Measurements from ENCODE around the gene SLC8B1. TPM values are rescaled to one million over a fixed set of nuclear protein-coding genes. Genes with fewer than 3 reads are reported as not detected.
"Not testable (repeated sequence)": the region's sequence is repeated elsewhere in the genome, so short reads cannot be mapped to it uniquely, and the experiment has no call there.

Gene SLC8B1
- total RNA-seq, 1 experiment from 2014 or later: 11.6 TPM

- Histone ChIP-seq H3K4me3 (no peak overlapping the region), H3K27me3 (no peaks in the 10 kb centered on the region), H3K36me3 (peaks cover 2% of the 10 kb centered on the region; the same call in 1 of the 2 replicates), H3K9me3 (no peaks in the 10 kb centered on the region)
- no peak for DNase-seq
Measured at GRCh38 chr12:113361574-113362370, 26.9 kb upstream of the SLC8B1 start.

DNA sequence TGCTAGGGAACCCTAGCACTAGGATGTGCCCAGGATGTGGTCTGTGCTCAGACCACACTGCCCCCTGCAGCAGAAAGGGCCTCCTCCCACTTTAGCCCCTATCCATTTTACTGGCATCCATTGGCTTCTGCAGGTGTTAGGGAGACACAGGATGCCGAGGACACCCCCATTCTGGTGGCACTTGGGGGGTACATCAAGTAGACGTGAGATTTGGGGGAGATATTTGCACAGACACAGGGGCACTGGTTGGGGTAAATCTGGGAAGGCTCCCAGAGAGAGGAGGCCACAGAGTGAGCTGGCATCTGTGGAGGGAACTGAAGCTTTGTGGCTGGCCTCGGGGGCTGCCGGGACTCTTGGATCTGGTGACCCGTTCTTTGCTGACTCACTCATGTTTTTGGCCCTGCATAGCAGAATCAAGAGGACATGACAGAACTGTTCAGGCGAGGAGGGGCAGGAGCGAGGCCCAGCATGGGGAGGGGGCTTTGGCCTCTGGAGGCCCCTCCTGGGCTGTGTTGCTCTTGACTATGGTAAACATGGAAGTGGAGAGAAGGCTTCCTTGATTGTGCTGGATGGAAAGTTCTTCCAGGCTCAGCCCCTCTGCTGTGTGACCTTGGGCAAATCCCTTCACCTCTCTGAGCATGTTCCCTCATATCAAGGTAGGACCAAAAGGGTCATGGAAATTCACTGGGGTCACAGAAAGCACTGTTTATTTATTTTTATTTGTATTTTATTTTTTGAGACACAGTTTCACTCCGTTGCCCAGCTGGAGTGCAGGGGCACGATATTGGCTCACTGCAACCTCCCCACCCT is 25.2 kb upstream of the SLC8B1 start:
- Histone ChIP-seq H3K4me3 (peak overlapping the region; percentile 76), H3K9me3 (no peaks in the 10 kb centered on the region), H3K36me3 (peaks cover 2% of the 10 kb centered on the region; the same call in 1 of the 2 replicates), H3K27me3 (no peaks in the 10 kb centered on the region)
- DNase-seq: peak; percentile 39

- Histone ChIP-seq H3K27me3 (no peaks in the 10 kb centered on the region), H3K9me3 (no peaks in the 10 kb centered on the region), H3K4me3 (peak overlapping the region; percentile 76), H3K36me3 (no peaks in the 10 kb centered on the region)
- peak; percentile 52 for DNase-seq
Measured at GRCh38 chr12:113359133-113359938, 24.4 kb upstream of the SLC8B1 start.

GRCh38 chr12:113358381-113359132 is 23.6 kb upstream of the SLC8B1 start, which contains the start of gene PLBD2:
Gene PLBD2 (plus strand): TSS chr12:113358587. CDS start chr12:113358601, 14 bp downstream.
- Histone ChIP-seq H3K9me3 (no peaks in the 10 kb centered on the region), H3K27me3 (no peaks in the 10 kb centered on the region), H3K4me3 (peak within 1 kb of the TSS; percentile 76), H3K36me3 (no peaks in the 10 kb centered on the region)
- DNase-seq: peak; percentile 90

- not testable (repeated sequence) for H3K27me3 ChIP-seq, H3K4me3 ChIP-seq, DNase-seq, H3K9me3 ChIP-seq, H3K36me3 ChIP-seq
Measured at GRCh38 chr12:113354192-113354591, 19.3 kb upstream of the SLC8B1 start.

DNA sequence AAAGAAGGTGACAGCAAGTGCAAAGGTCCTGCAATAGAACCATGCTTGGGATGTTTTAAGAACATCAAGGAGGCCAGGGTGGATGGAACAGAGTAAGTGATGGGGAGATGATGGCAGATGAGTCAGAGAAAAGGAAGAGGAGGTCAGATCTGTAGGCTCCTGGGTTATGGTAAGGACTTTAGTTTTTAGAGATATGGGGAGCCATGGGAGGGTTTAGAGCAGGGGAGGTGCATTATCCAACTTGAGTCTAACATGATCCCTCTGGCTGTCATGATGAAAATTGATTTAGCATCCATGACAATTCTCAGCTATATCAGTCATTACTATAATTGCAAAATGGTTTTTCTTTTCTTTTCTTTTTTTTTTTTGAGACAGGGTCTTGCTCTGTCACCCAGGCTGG is 16.2 kb upstream of the SLC8B1 start:
- Histone ChIP-seq H3K9me3 (no peaks in the 10 kb centered on the region), H3K4me3 (no peak overlapping the region), H3K27me3 (no peaks in the 10 kb centered on the region), H3K36me3 (no peaks in the 10 kb centered on the region)
- no peak for DNase-seq

GRCh38 chr12:113348849-113349536 is 14.1 kb upstream of the SLC8B1 start:
- no peak for DNase-seq
- Histone ChIP-seq H3K27me3 (no peaks in the 10 kb centered on the region), H3K36me3 (no peaks in the 10 kb centered on the region), H3K4me3 (no peak overlapping the region), H3K9me3 (no peaks in the 10 kb centered on the region)

DNA sequence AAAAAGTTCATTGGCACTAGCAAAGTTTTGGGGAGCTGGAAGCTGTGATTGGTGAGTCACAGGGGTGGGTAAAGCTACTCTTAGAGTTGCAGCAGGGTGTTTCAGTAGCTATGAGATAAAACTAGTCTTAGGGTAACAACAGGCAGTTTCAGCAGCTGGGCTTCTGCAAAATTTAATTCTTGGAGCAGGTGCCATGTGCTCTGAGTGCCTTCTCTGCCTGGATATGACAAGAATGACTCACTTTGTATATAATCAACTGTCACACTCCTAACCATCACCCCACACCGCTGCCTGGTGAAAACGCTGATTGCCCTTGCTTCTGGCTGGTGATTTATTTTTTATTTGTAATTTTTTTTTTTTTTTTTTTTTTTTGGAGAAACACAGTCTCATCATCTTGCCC is 13.0 kb upstream of the SLC8B1 start:
- Histone ChIP-seq H3K4me3 (no peak overlapping the region), H3K36me3 (no peaks in the 10 kb centered on the region), H3K27me3 (no peaks in the 10 kb centered on the region), H3K9me3 (no peaks in the 10 kb centered on the region)
- no peak for DNase-seq

DNA sequence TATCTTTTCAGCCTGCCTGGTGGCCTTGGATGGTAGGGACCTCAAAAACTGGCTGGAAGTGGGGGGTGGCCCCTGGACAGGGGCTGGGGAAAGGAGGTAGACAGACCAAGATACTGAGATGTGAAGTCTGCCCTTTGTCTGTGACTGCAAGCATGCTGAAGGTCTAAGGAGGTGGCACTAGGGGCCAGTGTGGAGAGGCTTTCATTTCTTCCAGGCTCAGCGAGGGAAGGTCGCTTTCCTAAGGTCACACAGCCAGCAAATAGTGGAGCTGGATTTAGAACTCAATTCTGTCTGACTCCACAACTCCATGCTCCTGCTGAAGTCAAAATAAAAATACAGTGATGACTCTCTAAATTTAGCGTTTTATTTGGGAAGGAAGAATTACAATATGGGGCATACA is 12.2 kb upstream of the SLC8B1 start:
- no peaks in the 10 kb centered on the region for H3K27me3 ChIP-seq
- no peaks in the 10 kb centered on the region for H3K36me3 ChIP-seq
- H3K4me3 ChIP-seq: no peak overlapping the region
- no peak for DNase-seq
- H3K9me3 ChIP-seq: no peaks in the 10 kb centered on the region

DNA sequence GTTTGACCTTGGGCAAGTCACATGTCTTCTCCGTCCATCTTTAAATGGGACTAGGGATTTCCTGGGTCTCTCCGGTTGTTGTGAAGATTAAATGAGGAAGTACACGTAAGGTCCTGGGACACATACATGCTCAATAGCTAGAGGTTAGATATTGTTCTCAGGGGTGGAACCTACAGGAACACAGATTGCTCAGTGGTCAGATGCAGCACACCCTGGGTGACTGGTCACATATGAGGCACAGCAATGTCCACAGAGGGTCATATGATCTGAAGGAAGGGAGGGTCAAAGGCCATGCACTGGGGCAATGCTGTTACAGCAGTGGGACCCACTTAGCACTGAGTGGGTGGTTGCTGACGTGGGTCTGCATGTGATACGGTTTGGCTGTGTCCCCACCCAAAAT is 11.4 kb upstream of the SLC8B1 start:
- no peak for DNase-seq
- Histone ChIP-seq H3K36me3 (no peaks in the 10 kb centered on the region), H3K27me3 (no peaks in the 10 kb centered on the region), H3K4me3 (no peak overlapping the region), H3K9me3 (no peaks in the 10 kb centered on the region)

DNA sequence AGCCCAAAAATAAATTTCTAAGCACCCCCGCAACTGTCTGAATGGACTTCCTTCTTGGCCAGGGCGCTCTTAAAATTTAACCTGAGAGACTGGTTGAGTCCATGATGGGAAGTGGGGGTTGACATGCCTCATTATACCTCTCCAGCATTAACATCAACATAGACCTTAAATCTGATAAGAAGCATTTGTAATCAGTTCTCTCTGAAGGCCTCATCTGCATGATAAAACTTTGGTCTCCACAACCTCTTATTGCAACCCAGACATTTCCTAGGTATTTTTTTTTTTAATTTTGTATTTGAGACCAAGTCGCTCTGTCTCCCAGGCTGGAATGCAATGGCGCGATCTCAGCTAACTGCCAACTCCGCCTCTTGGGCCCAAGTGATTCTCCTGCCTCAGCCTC is 10.4 kb upstream of the SLC8B1 start:
- no peaks in the 10 kb centered on the region for H3K9me3 ChIP-seq
- H3K36me3 ChIP-seq: no peaks in the 10 kb centered on the region
- no peak overlapping the region for H3K4me3 ChIP-seq
- H3K27me3 ChIP-seq: no peaks in the 10 kb centered on the region
- no peak for DNase-seq

- Histone ChIP-seq H3K9me3 (no peaks in the 10 kb centered on the region), H3K27me3 (no peaks in the 10 kb centered on the region), H3K4me3 (no peak overlapping the region), H3K36me3 (no peaks in the 10 kb centered on the region)
- DNase-seq: no peak
Measured at GRCh38 chr12:113341535-113341934, 6.6 kb upstream of the SLC8B1 start.

GRCh38 chr12:113340061-113340460 is 5.2 kb upstream of the SLC8B1 start:
- Histone ChIP-seq H3K4me3 (no peak overlapping the region), H3K9me3 (no peaks in the 10 kb centered on the region), H3K36me3 (no peaks in the 10 kb centered on the region), H3K27me3 (no peaks in the 10 kb centered on the region)
- DNase-seq: no peak

DNA sequence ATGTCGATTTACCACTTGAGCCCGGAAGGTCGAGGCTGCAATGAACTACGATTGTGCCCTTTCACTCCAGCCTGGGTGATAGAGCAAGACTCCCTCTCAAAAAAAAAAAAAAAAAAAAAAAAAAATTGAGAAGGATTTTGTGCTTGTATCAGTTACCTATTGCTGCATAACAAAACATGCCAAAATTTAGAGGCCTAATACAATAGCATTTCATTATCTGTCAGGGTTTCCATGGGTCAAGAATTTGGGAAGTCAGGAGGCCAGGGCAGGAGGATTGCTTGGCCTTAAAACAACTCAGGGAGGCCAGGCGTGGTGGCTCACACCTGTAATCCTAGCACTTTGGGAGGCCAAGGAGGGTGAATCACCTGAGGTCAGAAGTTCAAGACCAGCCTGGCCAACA is 4.6 kb upstream of the SLC8B1 start:
- no peaks in the 10 kb centered on the region for H3K27me3 ChIP-seq
- H3K36me3 ChIP-seq: no peaks in the 10 kb centered on the region
- no peak for DNase-seq
- H3K9me3 ChIP-seq: no peaks in the 10 kb centered on the region
- no peak overlapping the region for H3K4me3 ChIP-seq

- Histone ChIP-seq H3K9me3 (no peaks in the 10 kb centered on the region), H3K36me3 (no peaks in the 10 kb centered on the region), H3K4me3 (peak overlapping the region; percentile 72), H3K27me3 (no peaks in the 10 kb centered on the region)
- DNase-seq: no peak
Measured at GRCh38 chr12:113333877-113334785, 778 bp downstream of the SLC8B1 start.

Data from MG63 (cell line).